HCT116 (cell line): Measurements from ENCODE around the gene USP30. TPM values are rescaled to one million over a fixed set of nuclear protein-coding genes. Genes with fewer than 3 reads are reported as not detected.

Experiments used
- ATAC-seq: fragments of 200-7000 bp; cut with Tn5 transposase; 2 replicates; pipeline ENCODE4 v1.9.1; 2020; ENCODE audit warnings: mild to moderate bottlenecking, moderate library complexity
- BruUV-seq: library from RNA; stranded (reverse); fragments of 400-500 nt; replicated peaks from 2 replicates; lab custom pipeline; 2021; lab: Mats Ljungman, UMichigan
- CTCF ChIA-PET: fragments of 300-600 bp; sonication (Branson Sonifier 250); formaldehyde crosslinking; loops from one replicate; lab custom pipeline; 2021; ENCODE audit warnings: antibody characterized with exemption; lab: Charles Lee
- POLR2A ChIA-PET: fragments of 300-600, 350-600 bp; sonication (Branson Sonifier 250); formaldehyde crosslinking; loops from one replicate; lab custom pipeline; 2021; ENCODE audit warnings: antibody characterized with exemption; lab: Charles Lee
- RAD21 ChIA-PET, 2 experiments: fragments of 300-600 bp; sonication (Branson Sonifier 250); formaldehyde crosslinking; loops; one replicate each; lab custom pipeline; 2023; ENCODE audit warnings: low total read pairs in 2 of 2; ENCODE audit not compliant: uncharacterized antibody in 2 of 2, unreplicated experiment in 2 of 2, low non-redundant PET in 1 of 2; lab: Charles Lee
- DNase-seq: peaks from one replicate; pipeline ENCODE4 v3.0.0-alpha.2; 2010; ENCODE audit warnings: low read depth, low spot score
- H2AFZ ChIP-seq: fragments of 200-600 bp; shearing (Covaris generic), sonication (generic); 2 replicates; pipeline ENCODE4 v1.6.1; 2017; ENCODE audit warnings: low read depth, mixed run types, mixed read lengths, antibody characterized with exemption, low read length; ENCODE audit not compliant: poor library complexity, severe bottlenecking
- H3K27ac ChIP-seq: 2 replicates; pipeline ENCODE4 v1.5.1; 2012; ENCODE audit warnings: low read depth, low read length
- H3K27me3 ChIP-seq: fragments of 200-600 bp; sonication (generic); 2 replicates; pipeline ENCODE4 v1.6.1; 2016; ENCODE audit warnings: mixed run types, low read length, mixed read lengths; ENCODE audit not compliant: insufficient read depth
- H3K36me3 ChIP-seq, 2 experiments: fragments of 200-500 bp in 1 of 2; fragments of 200-600 bp in 1 of 2; sonication (Bioruptor generic) in 1 of 2; sonication (generic) in 1 of 2; 2 replicates each; pipeline versions ENCODE4 v1.5.1 to v1.6.1; 2014 to 2016; ENCODE audit warnings: low read length in 2 of 2, inconsistent platforms in 1 of 2, mixed read lengths in 1 of 2, mixed run types in 1 of 2; ENCODE audit not compliant: insufficient read depth in 2 of 2, control insufficient read depth in 1 of 2
- H3K4me1 ChIP-seq, 2 experiments: fragments of 200-600 bp in 1 of 2; sonication (generic) in 1 of 2; 2 replicates each; pipeline versions ENCODE4 v1.5.1 to v1.6.1; 2012 to 2017; ENCODE audit warnings: low read length in 2 of 2, inconsistent platforms in 1 of 2, mild to moderate bottlenecking in 1 of 2, mixed read lengths in 1 of 2, mixed run types in 1 of 2, moderate library complexity in 1 of 2; ENCODE audit not compliant: insufficient read depth in 2 of 2, control insufficient read depth in 1 of 2
- H3K4me2 ChIP-seq: fragments of 200-600 bp; sonication (generic); 2 replicates; pipeline ENCODE4 v1.6.1; 2017; ENCODE audit warnings: mixed run types, low read length, mixed read lengths
- H3K4me3 ChIP-seq, 2 experiments: fragments of 200-600 bp in 1 of 2; sonication (generic) in 1 of 2; replicated peaks in 1 of 2; 2 replicates each; pipeline ENCODE4 v1.5.1; 2011 to 2016; ENCODE audit warnings: low read length in 2 of 2, control low read depth in 1 of 2, low read depth in 1 of 2, mild to moderate bottlenecking in 1 of 2, mixed read lengths in 1 of 2, mixed run types in 1 of 2
- H3K79me2 ChIP-seq: fragments of 200-600 bp; sonication (generic); 2 replicates; pipeline ENCODE4 v1.6.1; 2017; ENCODE audit warnings: mild to moderate bottlenecking, mixed run types, low read length, moderate library complexity, mixed read lengths; ENCODE audit not compliant: insufficient read depth
- H3K9ac ChIP-seq: fragments of 200-600 bp; sonication (generic); 2 replicates; pipeline ENCODE4 v1.6.1; 2016; ENCODE audit warnings: low read length, mixed read lengths
- H3K9me2 ChIP-seq: fragments of 200-600 bp; sonication (generic), shearing (Covaris generic); 2 replicates; pipeline ENCODE4 v1.6.1; 2017; ENCODE audit warnings: mixed run types, mild to moderate bottlenecking, moderate library complexity; ENCODE audit not compliant: insufficient read depth
- H3K9me3 ChIP-seq, 2 experiments: fragments of 200-500 bp in 1 of 2; fragments of 200-600 bp in 1 of 2; sonication (Bioruptor generic) in 1 of 2; sonication (generic) in 1 of 2; 2 replicates each; pipeline ENCODE4 v1.6.1; 2014 to 2017; ENCODE audit warnings: low read length in 2 of 2, mixed read lengths in 2 of 2, inconsistent platforms in 1 of 2, low read depth in 1 of 2, mild to moderate bottlenecking in 1 of 2, mixed run types in 1 of 2, moderate library complexity in 1 of 2; ENCODE audit not compliant: control insufficient read depth in 1 of 2, insufficient read depth in 1 of 2
- H4K20me1 ChIP-seq: fragments of 200-600 bp; sonication (generic), shearing (Covaris generic); 2 replicates; pipeline ENCODE4 v1.6.1; 2017; ENCODE audit warnings: mixed run types, mild to moderate bottlenecking, moderate library complexity; ENCODE audit not compliant: insufficient read depth
- CBX3 ChIP-seq: IDR thresholded peaks from 2 replicates; pipeline ENCODE4 v1.6.1; 2012; ENCODE audit warnings: low read depth
- CEBPB ChIP-seq: IDR thresholded peaks from 2 replicates; pipeline ENCODE4 v1.6.1; 2012; ENCODE audit warnings: low read depth
- CTCF ChIP-seq, 3 experiments: fragments of 200-600 bp in 1 of 3; sonication (generic) in 1 of 3; IDR thresholded peaks in 2 of 3; conservative IDR thresholded peaks in 1 of 3; 2 replicates each; pipeline ENCODE4 v1.5.1; 2012 to 2017; ENCODE audit warnings: low read depth in 2 of 3, low read length in 2 of 3, antibody characterized with exemption in 1 of 3, borderline replicate concordance in 1 of 3, control low read depth in 1 of 3, mild to moderate bottlenecking in 1 of 3, mixed read lengths in 1 of 3, mixed run types in 1 of 3, moderate library complexity in 1 of 3; ENCODE audit not compliant: insufficient read depth in 1 of 3
- EGR1 ChIP-seq: IDR thresholded peaks from 2 replicates; pipeline ENCODE4 v1.6.1; 2012; ENCODE audit warnings: low read depth
- FOSL1 ChIP-seq: IDR thresholded peaks from 2 replicates; pipeline ENCODE4 v1.6.1; 2012; ENCODE audit warnings: low read depth
- JUND ChIP-seq: IDR thresholded peaks from 2 replicates; pipeline ENCODE4 v1.6.1; 2012
- POLR2A ChIP-seq: IDR thresholded peaks from 2 replicates; pipeline ENCODE4 v1.7.0; 2011; ENCODE audit warnings: borderline replicate concordance; ENCODE audit not compliant: insufficient read depth, insufficient read length; ENCODE audit errors: extremely low read depth
- POLR2AphosphoS5 ChIP-seq: IDR thresholded peaks from 2 replicates; pipeline ENCODE4 v1.6.1; 2011; ENCODE audit warnings: mild to moderate bottlenecking, low read depth, low read length, moderate library complexity
- RAD21 ChIP-seq: IDR thresholded peaks from 2 replicates; pipeline ENCODE4 v1.6.1; 2012; ENCODE audit warnings: low read depth, mild to moderate bottlenecking
- SRF ChIP-seq: IDR thresholded peaks from 2 replicates; pipeline ENCODE4 v1.6.1; 2012; ENCODE audit warnings: low read depth
- YY1 ChIP-seq: IDR thresholded peaks from 2 replicates; pipeline ENCODE4 v1.6.1; 2011; ENCODE audit warnings: low read length, low read depth, moderate library complexity, mild to moderate bottlenecking; ENCODE audit not compliant: insufficient replicate concordance; ENCODE audit errors: extremely low read depth
- ZFX ChIP-seq: fragments of 450-650 bp; IDR thresholded peaks from 2 replicates; pipeline ENCODE4 v1.6.1; 2017
- intact Hi-C: fragments of 100-400 bp; cut with micrococcal nuclease; formaldehyde crosslinking; loops from 2 replicates; pipeline ENCODE4 v1.10.0; 2022
- total RNA-seq: library from RNA; stranded (reverse); gene quantifications from one replicate; pipeline ENCODE4 v1.2.1, GENCODE V29; 2021; ENCODE audit not compliant: unreplicated experiment
- TF ChIP-seq, protein P1 (sequence below): IDR thresholded peaks from 2 replicates; pipeline ENCODE4 v1.6.1; 2012; ENCODE audit warnings: low read depth
- TF ChIP-seq, protein P2 (sequence below): IDR thresholded peaks from 2 replicates; pipeline ENCODE4 v1.6.1; 2011; ENCODE audit warnings: mild to moderate bottlenecking, low read length, moderate library complexity; ENCODE audit not compliant: insufficient replicate concordance; ENCODE audit errors: extremely low read depth

The USP30 gene
- total RNA-seq, 1 experiment from 2014 or later: 9.2 TPM

DNA sequence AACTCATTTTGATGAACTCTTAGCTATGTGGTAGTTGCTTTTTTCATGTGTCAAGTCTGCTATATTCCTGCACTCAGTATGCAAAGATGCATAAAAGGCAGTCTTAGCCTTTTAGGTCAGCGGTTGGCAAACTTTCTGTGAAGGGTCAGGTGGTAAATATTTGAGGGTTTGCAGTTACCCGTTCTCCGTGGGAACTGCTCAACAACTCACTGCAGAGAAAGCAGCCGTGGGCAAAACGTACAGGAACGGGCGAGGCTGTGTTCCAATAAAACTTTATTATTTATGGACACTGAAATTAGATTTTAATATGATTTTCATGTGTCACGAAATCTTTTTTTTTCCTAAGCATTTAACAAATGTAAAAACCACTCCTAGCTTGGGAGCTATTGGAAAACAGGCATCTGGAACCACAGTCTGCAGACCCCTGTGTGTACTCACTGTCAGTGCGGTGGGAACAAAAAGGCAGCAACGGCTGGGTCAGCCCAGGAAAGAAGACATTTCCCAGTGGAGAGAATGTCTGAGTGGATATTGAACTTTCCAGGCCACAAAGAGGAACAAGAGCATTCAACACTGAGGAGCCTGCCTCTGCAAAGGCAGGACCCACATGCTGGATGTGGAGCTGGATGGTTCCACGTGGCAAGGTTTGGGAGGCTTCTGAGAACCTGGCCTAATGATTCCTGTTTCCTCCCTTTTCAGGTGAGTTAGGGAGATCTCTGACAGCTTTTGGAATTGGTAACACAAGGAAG lies 60.5 kb downstream of the USP30 start:
- no peaks in the 10 kb centered on the region for H3K4me1 ChIP-seq
- no peak overlapping the region for H3K9ac ChIP-seq
- H4K20me1 ChIP-seq: no peaks in the 10 kb centered on the region
- no TSS peak for BruUV-seq
- no peaks in the 10 kb centered on the region for H3K27me3 ChIP-seq
- peaks cover 7 to 10% of the 10 kb centered on the region in 2 experiments; a peak in 3 of 4 replicates for H3K36me3 ChIP-seq
- intact Hi-C loops: loop anchor here (2.0 kb wide), 1 partner anchor 272 kb away; no protein-coding TSS in a partner anchor
- no peak overlapping the region for H3K27ac ChIP-seq
- ChIA-PET RAD21 (no interaction called here), CTCF (interaction anchor here (0.7 to 2.8 kb wide), 5 partner anchors 11 to 1880 kb away, joined by 3 to 44 read pairs (median 4); no protein-coding TSS in a partner anchor), POLR2A (interaction anchor here (1.0 kb wide), 1 partner anchor 273 kb away, joined by 3 read pairs; no protein-coding TSS in a partner anchor)
- H2AFZ ChIP-seq: no peak overlapping the region
- H3K4me3 ChIP-seq: no peak overlapping the region
- DNase-seq (no peak), ATAC-seq (no peak)
- no peaks in the 10 kb centered on the region for H3K9me2 ChIP-seq
- H3K9me3 ChIP-seq: no peaks in the 10 kb centered on the region
- TF ChIP-seq, protein P1, sequence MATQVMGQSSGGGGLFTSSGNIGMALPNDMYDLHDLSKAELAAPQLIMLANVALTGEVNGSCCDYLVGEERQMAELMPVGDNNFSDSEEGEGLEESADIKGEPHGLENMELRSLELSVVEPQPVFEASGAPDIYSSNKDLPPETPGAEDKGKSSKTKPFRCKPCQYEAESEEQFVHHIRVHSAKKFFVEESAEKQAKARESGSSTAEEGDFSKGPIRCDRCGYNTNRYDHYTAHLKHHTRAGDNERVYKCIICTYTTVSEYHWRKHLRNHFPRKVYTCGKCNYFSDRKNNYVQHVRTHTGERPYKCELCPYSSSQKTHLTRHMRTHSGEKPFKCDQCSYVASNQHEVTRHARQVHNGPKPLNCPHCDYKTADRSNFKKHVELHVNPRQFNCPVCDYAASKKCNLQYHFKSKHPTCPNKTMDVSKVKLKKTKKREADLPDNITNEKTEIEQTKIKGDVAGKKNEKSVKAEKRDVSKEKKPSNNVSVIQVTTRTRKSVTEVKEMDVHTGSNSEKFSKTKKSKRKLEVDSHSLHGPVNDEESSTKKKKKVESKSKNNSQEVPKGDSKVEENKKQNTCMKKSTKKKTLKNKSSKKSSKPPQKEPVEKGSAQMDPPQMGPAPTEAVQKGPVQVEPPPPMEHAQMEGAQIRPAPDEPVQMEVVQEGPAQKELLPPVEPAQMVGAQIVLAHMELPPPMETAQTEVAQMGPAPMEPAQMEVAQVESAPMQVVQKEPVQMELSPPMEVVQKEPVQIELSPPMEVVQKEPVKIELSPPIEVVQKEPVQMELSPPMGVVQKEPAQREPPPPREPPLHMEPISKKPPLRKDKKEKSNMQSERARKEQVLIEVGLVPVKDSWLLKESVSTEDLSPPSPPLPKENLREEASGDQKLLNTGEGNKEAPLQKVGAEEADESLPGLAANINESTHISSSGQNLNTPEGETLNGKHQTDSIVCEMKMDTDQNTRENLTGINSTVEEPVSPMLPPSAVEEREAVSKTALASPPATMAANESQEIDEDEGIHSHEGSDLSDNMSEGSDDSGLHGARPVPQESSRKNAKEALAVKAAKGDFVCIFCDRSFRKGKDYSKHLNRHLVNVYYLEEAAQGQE: no peak
- TF ChIP-seq EGR1 (no peak), SRF (no peak), FOSL1 (no peak), YY1 (no peak), CEBPB (no peak), POLR2AphosphoS5 (no peak), POLR2A (no peak), RAD21 (no peak), JUND (no peak), CTCF (IDR thresholded peaks at IDR 0.05 in 2 of 3, conservative IDR thresholded peaks at IDR 0.05 in 1 of 3; ENCODE audit: borderline replicate concordance in 1 of 3, insufficient read depth in 1 of 3, low read depth in 2 of 3, low read length in 2 of 3) (no peak), CBX3 (no peak), ZFX (no peak)
- TF ChIP-seq, protein P2, sequence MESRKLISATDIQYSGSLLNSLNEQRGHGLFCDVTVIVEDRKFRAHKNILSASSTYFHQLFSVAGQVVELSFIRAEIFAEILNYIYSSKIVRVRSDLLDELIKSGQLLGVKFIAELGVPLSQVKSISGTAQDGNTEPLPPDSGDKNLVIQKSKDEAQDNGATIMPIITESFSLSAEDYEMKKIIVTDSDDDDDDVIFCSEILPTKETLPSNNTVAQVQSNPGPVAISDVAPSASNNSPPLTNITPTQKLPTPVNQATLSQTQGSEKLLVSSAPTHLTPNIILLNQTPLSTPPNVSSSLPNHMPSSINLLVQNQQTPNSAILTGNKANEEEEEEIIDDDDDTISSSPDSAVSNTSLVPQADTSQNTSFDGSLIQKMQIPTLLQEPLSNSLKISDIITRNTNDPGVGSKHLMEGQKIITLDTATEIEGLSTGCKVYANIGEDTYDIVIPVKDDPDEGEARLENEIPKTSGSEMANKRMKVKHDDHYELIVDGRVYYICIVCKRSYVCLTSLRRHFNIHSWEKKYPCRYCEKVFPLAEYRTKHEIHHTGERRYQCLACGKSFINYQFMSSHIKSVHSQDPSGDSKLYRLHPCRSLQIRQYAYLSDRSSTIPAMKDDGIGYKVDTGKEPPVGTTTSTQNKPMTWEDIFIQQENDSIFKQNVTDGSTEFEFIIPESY: no peak
- no peaks in the 10 kb centered on the region for H3K79me2 ChIP-seq
- H3K4me2 ChIP-seq: no peak overlapping the region
